ENCODE data around the gene DUOXA2.

DUOXA2 gene

DNA sequence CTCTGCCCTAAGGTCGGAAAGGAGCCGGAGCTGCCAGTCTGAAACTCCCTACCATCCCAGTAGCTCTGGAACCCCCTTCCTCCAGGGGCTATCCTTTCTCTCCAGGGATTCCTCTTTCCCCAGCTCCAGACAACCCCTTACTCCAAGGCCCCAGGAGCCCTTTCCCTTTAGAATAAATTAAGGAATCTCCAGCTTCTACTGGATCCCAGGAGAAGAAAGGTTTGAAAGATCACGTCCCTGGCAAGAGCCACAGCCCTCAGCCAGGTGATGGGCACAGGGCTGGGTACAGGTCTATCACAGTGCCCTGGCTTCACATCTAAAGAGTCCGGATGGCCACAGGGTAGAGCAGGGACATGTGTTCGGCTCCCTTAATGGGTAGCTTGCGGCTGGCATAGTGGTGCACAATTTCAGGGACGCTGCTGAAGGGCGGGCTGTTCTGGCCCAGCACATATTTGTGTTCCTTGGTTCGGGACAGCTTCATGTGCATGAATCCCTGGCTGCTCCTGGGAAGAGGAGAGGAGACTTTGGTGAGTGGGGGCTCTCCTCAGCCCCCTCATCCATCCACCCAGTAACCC, 53.6 kb downstream of the DUOXA2 start:
- TF ChIP-seq EGR1 (IDR thresholded peaks at IDR 0.05), result no peak
- TF ChIP-seq FOXM1 (IDR thresholded peaks at IDR 0.05; ENCODE audit: borderline replicate concordance, low read depth), result no peak
- no peak for TF ChIP-seq CREB1 (IDR thresholded peaks at IDR 0.05; ENCODE audit: low read depth)
- TF ChIP-seq TCF12 (IDR thresholded peaks at IDR 0.05; ENCODE audit: low read depth), result no peak
- no peak for TF ChIP-seq RAD21 (IDR thresholded peaks at IDR 0.05; ENCODE audit: low read depth)
- no peak for TF ChIP-seq NFIC (IDR thresholded peaks at IDR 0.05)
